ENCODE results near the gene CDC14B.
"Not testable (repeated sequence)": the region's sequence is repeated elsewhere in the genome, so short reads cannot be mapped to it uniquely, and the experiment has no call there.

Gene CDC14B

GRCh38 chr9:96550659-96551058, 69.0 kb downstream of the CDC14B start:
- DNase-seq (ENCODE audit: low read depth, low spot score): no peak

GRCh38 chr9:96543131-96543530, 76.5 kb downstream of the CDC14B start:
- DNase-seq (ENCODE audit: low read depth, low spot score): not testable (repeated sequence)

- DNase-seq (ENCODE audit: low read depth, low spot score): no peak
Observed at GRCh38 chr9:96540106-96540505, 79.5 kb downstream of the CDC14B start.

GRCh38 chr9:96532173-96532572, 87.5 kb downstream of the CDC14B start:
- DNase-seq (ENCODE audit: low read depth, low spot score): no peak

GRCh38 chr9:96524764-96525163, 94.9 kb downstream of the CDC14B start:
- DNase-seq (ENCODE audit: low read depth, low spot score): no peak

- DNase-seq (ENCODE audit: low read depth, low spot score): no peak
Observed at GRCh38 chr9:96524045-96524444, 95.6 kb downstream of the CDC14B start.

- no peak for DNase-seq (ENCODE audit: low read depth, low spot score)
Observed at GRCh38 chr9:96523374-96523773, 96.3 kb downstream of the CDC14B start.

- no peak for DNase-seq (ENCODE audit: low read depth, low spot score)
Observed at GRCh38 chr9:96522366-96522765, 97.3 kb downstream of the CDC14B start.

GRCh38 chr9:96519787-96520186, 99.9 kb downstream of the CDC14B start:
- DNase-seq (ENCODE audit: low read depth, low spot score): no peak

GRCh38 chr9:96519095-96519494, 100.5 kb downstream of the CDC14B start:
- DNase-seq (ENCODE audit: low read depth, low spot score): no peak

- no peak for DNase-seq (ENCODE audit: low read depth, low spot score)
Observed at GRCh38 chr9:96515621-96516470, 103.8 kb downstream of the CDC14B start.

GRCh38 chr9:96514800-96515158, 104.9 kb downstream of the CDC14B start:
- no peak for DNase-seq (ENCODE audit: low read depth, low spot score)

GRCh38 chr9:96514108-96514799, 105.4 kb downstream of the CDC14B start:
- no peak for DNase-seq (ENCODE audit: low read depth, low spot score)

- no peak for DNase-seq (ENCODE audit: low read depth, low spot score)
Observed at GRCh38 chr9:96513622-96514021, 106.0 kb downstream of the CDC14B start.

- no peak for DNase-seq (ENCODE audit: low read depth, low spot score)
Observed at GRCh38 chr9:96512240-96512639, 107.4 kb downstream of the CDC14B start.

- no peak for DNase-seq (ENCODE audit: low read depth, low spot score)
Observed at GRCh38 chr9:96510258-96510657, 109.4 kb downstream of the CDC14B start.

GRCh38 chr9:96509848-96510247, 109.8 kb downstream of the CDC14B start:
- no peak for DNase-seq (ENCODE audit: low read depth, low spot score)

- no peak for DNase-seq (ENCODE audit: low read depth, low spot score)
Observed at GRCh38 chr9:96509026-96509425, 110.6 kb downstream of the CDC14B start.

- DNase-seq (ENCODE audit: low read depth, low spot score): no peak
Observed at GRCh38 chr9:96508227-96508940, 111.3 kb downstream of the CDC14B start.

GRCh38 chr9:96505316-96505991, 114.2 kb downstream of the CDC14B start:
- no peak for DNase-seq (ENCODE audit: low read depth, low spot score)

GRCh38 chr9:96503918-96504317, 115.7 kb downstream of the CDC14B start:
- DNase-seq (ENCODE audit: low read depth, low spot score): no peak

- DNase-seq (ENCODE audit: low read depth, low spot score): not testable (repeated sequence)
Observed at GRCh38 chr9:96503374-96503748, 116.3 kb downstream of the CDC14B start.
